Esophagus muscularis mucosa (tissue), 4 donors: Measurements from ENCODE around the gene KCTD16.

ENCODE experiments used
- EP300 ChIP-seq: sonication (generic); formaldehyde crosslinking; IDR thresholded peaks from one replicate; pipeline ENCODE4 v1.6.1; 2017; ENCODE audit warnings: antibody characterized with exemption
- POLR2A ChIP-seq: fragments of 450-650 bp; IDR thresholded peaks from one replicate; pipeline ENCODE4 v1.6.1; 2017; ENCODE audit warnings: antibody characterized with exemption, moderate library complexity, mild to moderate bottlenecking, low read depth
- TF ChIP-seq, protein P1 (sequence below), 3 experiments: fragments of 200-600 bp in 2 of 3; fragments of 450-650 bp in 1 of 3; sonication (generic) in 2 of 3; IDR thresholded peaks; one replicate each; pipeline ENCODE4 v1.5.1; 2017 to 2019; ENCODE audit warnings: antibody characterized with exemption in 3 of 3, mild to moderate bottlenecking in 2 of 3, moderate library complexity in 1 of 3

GRCh38 chr5:144328980-144329379 is 158.3 kb downstream of the KCTD16 start:
- TF ChIP-seq, protein P1, sequence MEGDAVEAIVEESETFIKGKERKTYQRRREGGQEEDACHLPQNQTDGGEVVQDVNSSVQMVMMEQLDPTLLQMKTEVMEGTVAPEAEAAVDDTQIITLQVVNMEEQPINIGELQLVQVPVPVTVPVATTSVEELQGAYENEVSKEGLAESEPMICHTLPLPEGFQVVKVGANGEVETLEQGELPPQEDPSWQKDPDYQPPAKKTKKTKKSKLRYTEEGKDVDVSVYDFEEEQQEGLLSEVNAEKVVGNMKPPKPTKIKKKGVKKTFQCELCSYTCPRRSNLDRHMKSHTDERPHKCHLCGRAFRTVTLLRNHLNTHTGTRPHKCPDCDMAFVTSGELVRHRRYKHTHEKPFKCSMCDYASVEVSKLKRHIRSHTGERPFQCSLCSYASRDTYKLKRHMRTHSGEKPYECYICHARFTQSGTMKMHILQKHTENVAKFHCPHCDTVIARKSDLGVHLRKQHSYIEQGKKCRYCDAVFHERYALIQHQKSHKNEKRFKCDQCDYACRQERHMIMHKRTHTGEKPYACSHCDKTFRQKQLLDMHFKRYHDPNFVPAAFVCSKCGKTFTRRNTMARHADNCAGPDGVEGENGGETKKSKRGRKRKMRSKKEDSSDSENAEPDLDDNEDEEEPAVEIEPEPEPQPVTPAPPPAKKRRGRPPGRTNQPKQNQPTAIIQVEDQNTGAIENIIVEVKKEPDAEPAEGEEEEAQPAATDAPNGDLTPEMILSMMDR (IDR thresholded peaks at IDR 0.05): no peak
- TF ChIP-seq EP300 (no peak), POLR2A (no peak)
